ENCODE results near the gene ATXN8OS. TPM values are rescaled to one million over a fixed set of nuclear protein-coding genes. Genes with fewer than 3 reads are reported as not detected.

The ATXN8OS gene
- total RNA-seq, result not detected in 2 replicates

GRCh38 chr13:70107498-70108281, at the start of gene ATXN8OS:
Gene ATXN8OS (plus strand): TSS chr13:70107826.

GRCh38 chr13:70108356-70109105, 905 bp downstream of the ATXN8OS start, which contains the start of gene KLHL1:
Gene KLHL1 (minus strand): TSS chr13:70108452. CDS start chr13:70107699, 753 bp downstream.

Other genes with a start within 250 kb of the ATXN8OS start
- gene KLHL1, start 626 bp downstream of the ATXN8OS start, total RNA-seq, result not detected in 2 replicates